Raji (cell line): ENCODE measurements around the gene CD37.
A peak's percentile ranks its signal among the peaks of the same experiment; 100 is the strongest.

ENCODE experiments used
- POLR2A ChIP-seq: IDR thresholded peaks from 2 replicates; pipeline ENCODE4 v1.6.1; 2011; ENCODE audit warnings: low read depth, low read length, control low read depth; ENCODE audit not compliant: insufficient read depth

CD37 gene

DNA sequence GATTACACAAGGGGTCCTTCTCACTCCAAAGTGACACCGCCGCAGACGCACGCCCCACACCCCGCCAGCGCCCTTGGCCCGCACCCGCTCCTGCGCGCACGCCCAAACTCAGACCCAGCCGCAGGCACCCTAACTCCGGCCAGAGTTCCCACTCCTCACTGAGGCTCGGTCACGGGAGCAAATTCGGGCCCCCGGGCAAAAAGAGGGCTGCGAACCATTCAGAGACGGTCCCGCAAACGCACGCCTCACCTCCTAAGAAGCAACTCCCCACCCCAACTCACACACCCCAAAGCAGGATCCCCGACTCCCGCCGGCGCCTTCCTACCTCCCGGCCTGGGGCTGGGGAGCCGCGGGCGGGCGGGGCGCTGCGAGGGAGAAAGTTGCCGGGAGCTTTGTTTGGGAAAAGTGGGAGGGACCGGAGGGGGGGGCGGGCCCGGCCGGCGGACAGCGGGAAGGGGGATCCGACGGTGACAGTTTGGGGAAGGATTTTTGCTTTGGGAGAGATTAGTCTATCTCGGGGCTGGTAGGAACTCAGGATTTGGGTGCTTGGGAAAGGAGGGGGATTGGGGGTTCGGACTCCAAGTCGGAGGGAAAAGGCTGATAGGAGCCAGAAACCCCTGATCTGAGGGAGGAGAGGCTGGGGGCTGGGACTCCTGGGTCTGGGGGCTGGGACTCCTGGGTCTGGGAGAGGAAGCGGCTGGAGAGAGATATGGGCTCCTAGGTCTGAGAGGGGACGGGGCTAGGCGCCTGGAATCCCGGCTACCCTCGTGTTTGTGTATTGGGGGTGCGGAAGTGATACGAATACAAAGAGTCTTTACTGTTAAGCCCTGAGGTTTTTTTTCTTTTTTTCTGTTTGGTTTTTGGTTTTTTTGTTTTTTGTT, 27.1 kb downstream of the CD37 start, which contains the start of gene TEAD2:
Gene TEAD2 (minus strand): TSS at position 369 of the 881 bp plus-strand sequence. CDS start 2,341 bp downstream, outside the sequence.
- no peak for TF ChIP-seq POLR2A

DNA sequence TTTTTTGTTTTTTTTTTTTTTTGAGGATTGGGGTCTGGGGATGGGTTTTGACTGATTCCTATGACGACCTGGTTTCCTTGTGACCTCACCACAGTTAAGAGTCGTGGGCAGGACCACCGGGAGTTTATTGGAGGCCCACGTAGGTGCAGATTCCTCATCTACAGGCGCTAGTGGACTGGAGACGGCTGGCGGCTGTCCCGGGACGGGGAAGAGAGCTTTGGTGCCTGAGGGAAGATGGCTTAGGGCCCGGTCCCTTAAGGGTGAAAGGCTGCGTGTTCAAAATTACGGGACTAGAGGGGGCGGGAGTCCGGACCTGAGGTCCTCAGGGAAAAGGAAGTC, 27.7 kb downstream of the CD37 start:
- no peak for TF ChIP-seq POLR2A

DNA sequence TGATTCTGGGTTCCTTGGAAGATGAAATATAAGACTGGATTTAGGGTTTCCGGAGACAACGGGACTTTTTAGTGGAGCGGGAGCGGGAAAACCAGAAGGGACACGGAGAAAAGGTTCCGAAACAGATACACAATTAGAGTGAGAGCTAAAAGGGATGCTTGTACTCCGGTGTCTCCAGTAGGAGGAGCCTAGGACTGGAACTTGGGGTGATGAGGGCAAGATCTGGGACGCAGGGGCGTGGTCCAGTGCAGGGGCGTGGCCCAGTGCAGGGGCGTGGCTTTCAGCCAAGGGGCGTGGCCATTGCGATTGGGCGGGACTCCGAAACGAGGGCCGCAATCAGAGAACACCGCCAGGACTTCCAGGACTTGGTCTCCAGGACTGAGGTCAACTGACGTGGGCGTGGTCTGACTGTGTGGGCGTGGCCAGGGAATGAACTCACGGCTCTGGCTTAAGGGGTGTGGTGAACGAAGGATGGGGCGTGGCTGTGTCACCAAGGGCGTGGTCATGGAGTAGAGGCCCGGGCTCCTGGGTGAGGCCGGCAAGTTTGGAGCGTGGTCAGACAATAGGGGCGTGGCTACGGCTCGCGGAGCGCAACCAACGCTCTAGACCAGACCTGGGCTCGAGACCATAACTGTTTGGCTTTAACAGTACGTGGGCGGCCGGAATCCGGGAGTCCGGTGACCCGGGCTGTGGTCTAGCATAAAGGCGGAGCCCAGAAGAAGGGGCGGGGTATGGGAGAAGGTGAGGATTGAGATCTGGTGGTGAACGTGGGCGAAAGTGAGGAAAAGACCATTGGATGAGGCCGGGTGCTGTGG, 28.3 kb downstream of the CD37 start, which contains the start of gene DKKL1:
Gene DKKL1 (plus strand): TSS at position 610 of the 815 bp plus-strand sequence. CDS start 122 bp downstream, at position 732.
- no peak for TF ChIP-seq POLR2A

DNA sequence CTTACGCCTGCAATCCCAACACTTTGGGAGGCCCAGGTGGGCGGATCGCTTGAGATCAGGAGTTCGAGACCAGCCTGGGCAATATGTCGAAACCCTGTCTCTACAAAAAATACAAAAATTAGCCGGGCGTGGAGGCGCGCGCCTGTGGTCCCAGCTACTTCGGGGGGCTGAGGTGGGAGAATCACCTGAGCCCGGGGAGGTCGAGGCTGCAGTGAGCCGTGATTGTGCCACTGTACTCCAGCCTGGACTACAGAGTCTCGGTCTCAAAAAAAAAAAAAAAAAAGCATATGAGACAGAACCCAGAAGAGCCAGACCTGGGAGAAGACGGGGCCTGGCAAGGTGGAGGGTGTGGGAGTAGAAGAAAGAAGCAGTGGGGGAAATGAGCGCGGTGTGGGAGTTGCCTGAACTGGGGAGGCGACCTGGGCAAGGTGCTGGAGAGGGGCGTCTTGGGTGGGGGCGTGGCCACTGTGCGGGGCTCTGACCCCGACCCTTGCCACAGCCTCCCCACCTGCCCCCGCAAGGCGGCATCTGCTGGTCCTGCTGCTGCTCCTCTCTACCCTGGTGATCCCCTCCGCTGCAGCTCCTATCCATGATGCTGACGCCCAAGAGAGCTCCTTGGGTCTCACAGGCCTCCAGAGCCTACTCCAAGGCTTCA, 29.0 kb downstream of the CD37 start:
- no peak for TF ChIP-seq POLR2A

DNA sequence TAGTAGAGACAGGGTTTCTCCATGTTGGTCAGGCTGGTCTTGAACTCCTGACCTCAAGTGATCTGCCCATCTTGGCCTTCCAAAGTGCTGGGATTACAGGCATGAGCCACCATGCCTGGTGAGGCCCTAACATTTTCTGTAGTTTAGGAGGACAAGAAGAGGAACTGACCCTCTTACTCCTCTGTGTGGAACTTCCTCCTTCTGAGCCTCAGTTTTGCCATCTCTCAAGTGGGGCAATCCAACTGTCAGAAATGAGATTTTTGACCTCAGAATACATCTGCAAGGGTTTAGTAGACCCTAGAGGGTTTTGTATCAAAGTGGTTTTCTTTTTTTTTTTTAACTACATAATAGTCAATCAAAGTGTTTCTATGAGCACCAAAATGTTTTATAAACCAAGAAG, 30.9 kb downstream of the CD37 start:
- no peak for TF ChIP-seq POLR2A

DNA sequence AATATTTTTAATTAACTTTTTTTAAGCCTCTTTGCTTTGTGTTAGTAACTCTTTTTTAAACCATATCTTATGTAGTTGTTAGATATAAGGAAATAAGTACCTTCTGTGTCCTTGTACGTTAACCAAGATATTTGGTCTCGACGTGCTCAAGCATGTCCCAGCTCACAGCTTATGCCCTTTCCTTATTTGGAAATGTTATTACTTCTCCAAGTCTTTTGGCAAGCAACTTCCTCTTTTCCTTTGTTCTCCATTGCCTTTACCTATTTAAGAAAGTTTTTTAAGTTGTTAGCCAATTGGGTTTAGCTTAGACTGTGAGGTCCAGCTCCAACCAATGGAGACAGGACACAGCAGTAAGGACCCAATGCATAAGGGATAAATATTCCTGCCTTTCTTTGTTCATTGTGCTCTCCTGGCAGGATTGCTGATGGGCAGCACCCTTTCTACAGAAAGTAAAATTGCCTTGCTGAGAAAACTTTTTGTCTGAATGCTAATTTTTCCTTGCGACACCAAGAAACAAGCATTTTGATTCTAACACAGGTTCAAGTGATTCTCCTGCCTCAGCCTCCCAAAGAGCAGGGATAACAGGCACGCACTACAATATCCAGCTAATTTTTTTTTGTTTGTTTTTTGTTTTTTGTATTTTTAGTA, 33.6 kb downstream of the CD37 start:
- no peak for TF ChIP-seq POLR2A

DNA sequence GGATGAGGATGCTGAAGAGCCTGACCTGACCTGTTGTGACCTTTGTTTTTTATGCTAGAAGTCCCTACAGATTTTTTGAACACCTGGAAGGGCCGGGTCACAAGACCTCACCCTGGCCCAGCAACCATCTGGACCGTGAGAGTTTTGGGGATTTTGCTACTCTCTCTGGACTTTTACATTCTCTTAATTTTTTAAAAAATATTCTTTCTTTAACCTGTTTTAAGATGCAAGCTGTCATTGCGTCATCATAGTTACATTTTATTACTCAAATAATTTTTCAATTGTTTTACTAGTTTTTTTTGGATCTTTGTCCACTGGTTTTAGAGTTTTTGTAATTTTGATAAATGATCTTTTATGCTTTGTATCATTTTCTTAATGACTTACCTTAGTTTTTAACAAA, 36.0 kb downstream of the CD37 start:
- TF ChIP-seq POLR2A, result no peak

DNA sequence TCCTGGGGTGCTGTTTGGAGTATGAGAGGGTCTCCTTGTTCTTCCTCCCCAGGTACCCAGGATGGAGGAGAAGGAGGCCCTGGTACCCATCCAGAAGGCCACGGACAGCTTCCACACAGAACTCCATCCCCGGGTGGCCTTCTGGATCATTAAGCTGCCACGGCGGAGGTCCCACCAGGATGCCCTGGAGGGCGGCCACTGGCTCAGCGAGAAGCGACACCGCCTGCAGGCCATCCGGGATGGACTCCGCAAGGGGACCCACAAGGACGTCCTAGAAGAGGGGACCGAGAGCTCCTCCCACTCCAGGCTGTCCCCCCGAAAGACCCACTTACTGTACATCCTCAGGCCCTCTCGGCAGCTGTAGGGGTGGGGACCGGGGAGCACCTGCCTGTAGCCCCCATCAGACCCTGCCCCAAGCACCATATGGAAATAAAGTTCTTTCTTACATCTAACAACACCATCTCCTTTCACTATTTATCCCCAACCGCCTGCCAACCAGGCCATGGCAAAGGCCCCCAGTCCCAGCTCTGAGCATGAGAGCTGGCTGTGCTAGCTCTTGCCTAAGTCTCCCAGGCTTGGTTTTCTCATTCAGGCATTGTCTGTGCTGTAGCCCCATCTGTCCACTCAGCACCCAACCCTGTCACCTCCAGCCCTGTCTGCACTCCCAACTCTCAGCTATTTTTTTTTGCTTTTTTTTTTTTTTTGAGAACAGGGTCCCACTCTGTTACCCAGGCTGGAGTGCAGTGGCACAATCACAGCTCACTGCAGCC, 39.6 kb downstream of the CD37 start:
- no peak for TF ChIP-seq POLR2A

DNA sequence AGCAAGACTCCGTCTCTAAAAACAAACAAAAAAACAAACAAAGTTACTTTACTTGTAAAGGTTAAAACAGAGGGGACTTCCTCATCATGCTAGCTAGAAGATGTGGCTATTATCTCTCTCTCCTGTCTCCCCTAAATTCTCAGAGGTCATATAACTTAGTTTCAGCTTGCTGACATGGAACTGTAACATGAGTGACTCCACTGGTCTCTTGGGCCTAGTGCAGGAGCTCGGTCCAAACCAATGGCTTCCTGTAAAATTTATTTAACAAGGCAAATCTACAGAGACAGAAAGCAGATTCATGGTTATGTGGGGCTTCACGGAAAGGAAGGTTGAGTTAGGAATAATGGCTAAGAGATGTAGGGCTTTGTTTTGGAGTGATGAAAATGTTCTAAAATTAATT, 43.3 kb downstream of the CD37 start:
- TF ChIP-seq POLR2A, result no peak

DNA sequence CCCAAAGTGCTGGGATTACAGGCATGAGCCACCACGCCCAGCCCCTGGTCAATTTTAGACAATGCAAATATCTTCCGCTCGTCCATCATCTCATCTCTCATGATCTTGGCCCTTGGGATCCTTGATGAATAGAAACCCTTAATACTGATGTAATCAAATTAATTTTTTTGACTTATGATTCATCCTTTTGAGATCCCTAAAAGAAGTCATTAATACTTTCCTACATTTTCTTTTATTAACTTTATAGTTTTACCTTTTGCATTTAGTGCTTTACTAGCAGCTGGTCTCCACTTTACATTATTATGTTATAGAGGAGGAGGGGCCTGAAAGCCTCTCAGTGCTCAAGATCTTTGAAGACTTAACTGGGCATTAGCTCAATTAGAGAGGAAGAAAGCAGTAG, 45.2 kb downstream of the CD37 start:
- TF ChIP-seq POLR2A, result no peak

DNA sequence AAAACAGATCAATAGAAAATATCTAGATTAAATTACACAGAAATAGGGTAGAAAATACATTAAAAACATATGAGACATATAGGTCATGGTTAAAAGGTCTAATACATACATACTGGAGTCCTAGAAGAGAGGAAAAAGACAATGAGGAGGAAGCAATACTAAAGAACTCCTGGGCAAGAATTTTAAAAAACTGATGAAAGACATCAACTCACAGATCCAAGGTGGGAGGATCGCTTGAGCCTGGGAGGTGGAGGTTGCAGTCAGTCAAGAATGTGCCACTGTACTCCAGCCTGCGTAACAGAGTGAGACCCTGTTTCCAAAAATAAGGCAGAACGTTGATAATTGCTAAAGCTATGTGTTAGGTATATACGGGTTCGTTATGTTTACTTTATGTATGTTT, 47.4 kb downstream of the CD37 start:
- TF ChIP-seq POLR2A, result no peak

DNA sequence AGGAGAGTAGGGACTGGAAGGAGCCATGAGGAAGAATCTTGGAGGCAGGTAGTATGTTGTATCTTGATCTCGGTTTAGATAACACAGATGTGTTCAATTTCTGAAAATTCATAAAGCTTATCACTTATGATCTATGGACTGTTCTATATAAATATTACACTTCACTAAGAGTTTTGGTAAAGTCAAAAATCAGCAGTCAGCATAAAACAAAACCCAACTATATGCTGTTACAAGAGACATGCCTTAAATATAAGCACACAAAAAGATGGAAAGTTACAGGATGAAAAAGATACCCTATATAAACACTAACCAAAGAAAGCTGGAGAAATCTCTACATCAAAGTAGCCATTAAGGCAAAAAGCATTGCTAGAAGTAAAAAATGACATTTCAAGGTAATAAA, 48.4 kb downstream of the CD37 start:
- no peak for TF ChIP-seq POLR2A

DNA sequence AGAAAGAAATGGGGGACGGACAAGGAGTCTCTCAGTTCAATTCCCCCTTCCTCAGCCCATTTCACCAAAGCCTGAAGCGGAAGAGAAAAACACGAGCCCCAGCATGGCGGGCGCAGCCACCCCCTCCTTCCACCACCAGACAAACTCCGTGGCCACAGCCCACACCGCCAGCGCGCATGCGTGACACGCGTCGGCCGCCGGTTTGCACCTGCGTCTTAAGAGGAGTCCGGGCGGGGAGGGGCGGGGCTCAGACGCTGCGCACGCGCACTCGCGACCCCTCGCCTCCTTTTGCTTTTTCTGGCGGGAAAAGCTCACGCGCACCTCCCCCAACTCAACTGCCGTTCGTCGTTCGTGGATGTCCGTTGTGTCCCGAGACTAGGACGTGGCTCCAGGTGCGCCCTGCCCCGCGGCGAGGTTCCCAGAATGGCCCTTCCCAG, 52.7 kb downstream of the CD37 start, which contains the start of gene KASH5:
Gene KASH5 (plus strand): TSS at position 314 of the 437 bp plus-strand sequence. CDS start 2,635 bp downstream, outside the sequence.
- TF ChIP-seq POLR2A, result peak; percentile 56

DNA sequence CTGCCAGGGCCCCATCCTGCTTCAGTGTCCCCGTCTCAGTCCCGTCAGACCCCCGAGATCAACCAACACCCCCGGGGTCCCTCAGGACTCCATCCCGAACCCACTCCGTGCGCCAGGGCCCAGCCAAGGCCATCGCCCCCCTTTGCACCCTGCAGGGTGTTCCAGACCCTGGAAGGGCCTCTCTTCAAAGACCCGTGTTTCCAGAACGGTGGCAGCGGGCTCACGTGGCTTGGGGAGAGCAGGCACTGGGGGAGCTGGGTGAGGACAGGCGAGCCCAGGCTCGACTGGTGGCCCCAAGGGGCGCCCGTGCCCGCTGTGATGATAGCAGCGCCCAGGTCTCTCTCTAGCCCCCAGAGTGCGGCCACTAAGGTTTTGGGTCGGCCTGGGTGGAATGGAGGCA, 54.2 kb downstream of the CD37 start:
- no peak for TF ChIP-seq POLR2A
